ENCODE results near the gene CHST7. TPM values are rescaled to one million over a fixed set of nuclear protein-coding genes. Genes with fewer than 3 reads are reported as not detected.

The CHST7 gene
- total and polyA plus RNA-seq, 10 of the 15 experiments (the other 5 are each of a cell fraction or from before 2014, with no cell fraction given), result 0.58 to 11.0 (median 5.4) TPM

DNA sequence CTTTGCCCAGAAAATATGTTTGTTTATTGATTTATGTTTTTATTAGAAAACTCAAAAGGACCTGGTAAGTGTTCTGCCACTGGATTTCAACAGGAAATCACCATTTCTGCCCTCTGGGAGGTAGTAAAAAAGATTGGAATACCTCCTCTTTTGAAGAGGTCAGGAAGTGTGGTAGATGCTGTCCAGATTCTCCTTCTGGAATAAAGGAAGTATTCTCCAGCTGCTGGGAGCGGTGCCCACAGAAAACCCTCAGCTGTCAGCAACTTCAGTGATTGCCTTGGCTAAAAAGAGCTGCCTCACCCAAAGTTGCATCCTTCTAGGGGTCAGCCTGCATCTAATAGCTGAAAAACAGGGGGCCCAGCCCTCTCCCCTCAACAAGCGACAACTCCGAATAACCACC is 14.5 kb upstream of the CHST7 start:
- ChIA-PET SMC1A (ENCODE audit: uncharacterized antibody, unreplicated experiment) (interaction anchor here (0.9 to 1.3 kb wide), 2 partner anchors 17 to 79 kb away, joined by 3 read pairs; no protein-coding TSS in a partner anchor), CTCF (interaction anchor here (1.0 to 2.1 kb wide), 2 partner anchors 13 to 84 kb away, joined by 4 to 5 read pairs; no protein-coding TSS in a partner anchor), POLR2A (interaction anchor here (0.6 kb wide), 1 partner anchor 12 kb away, joined by 3 read pairs; no protein-coding TSS in a partner anchor), RAD21 (ENCODE audit: unreplicated experiment) (no interaction called here)
- DNase-seq (ENCODE audit: low read depth, low spot score) (no peak), ATAC-seq (no peak), FAIRE-seq (no peak)
- Histone ChIP-seq H3K9ac (ENCODE audit: control insufficient read depth, insufficient read depth, low read length) (no peak overlapping the region), H3K27ac (ENCODE audit: control insufficient read depth, insufficient read depth) (no peak overlapping the region), H3K9me3 (replicated peaks; ENCODE audit: control insufficient read depth, insufficient read depth, low read length) (no peaks in the 10 kb centered on the region), H3K4me1 (ENCODE audit: control insufficient read depth, insufficient read depth, low read length) (peaks cover 20% of the 10 kb centered on the region), H3K4me3 (no peak overlapping the region), H3K79me2 (ENCODE audit: control insufficient read depth, insufficient read depth, low read length) (no peaks in the 10 kb centered on the region), H3K4me2 (ENCODE audit: control insufficient read depth, insufficient read depth) (no peak overlapping the region), H3K36me3 (ENCODE audit: control insufficient read depth in 2 of 2, insufficient read depth in 2 of 2, low read length in 1 of 2) (no peaks in the 10 kb centered on the region), H4K20me1 (ENCODE audit: control insufficient read depth, insufficient read depth) (no peaks in the 10 kb centered on the region), H3K27me3 (replicated peaks in 1 of 2; ENCODE audit: control insufficient read depth in 2 of 2, insufficient read depth in 2 of 2, low read length in 1 of 2) (no peaks in the 10 kb centered on the region), H2AFZ (ENCODE audit: control insufficient read depth, low read depth, low read length) (no peak overlapping the region)
- in situ Hi-C loops (cut with MboI) (loop anchor here (10.0 kb wide), 1 partner anchor 236 kb away; no protein-coding TSS in a partner anchor), intact Hi-C loops (cut with micrococcal nuclease; ENCODE audit: unreplicated experiment) (loop anchor here (5.0 to 10.0 kb wide), 2 partner anchors 128 to 406 kb away; no protein-coding TSS in a partner anchor)
- BruUV-seq (replicated peaks), result no TSS peak
- WGBS (ENCODE audit: insufficient coverage, insufficient replicate concordance, low lambda C conversion rate, missing lambda C conversion rate), result 88% methylated on average over 3 of the region's 3 CpGs
- TF ChIP-seq SMARCA5 (IDR thresholded peaks at IDR 0.05) (no peak), CHD2 (IDR thresholded peaks at IDR 0.05; ENCODE audit: borderline replicate concordance, low read depth, low read length) (no peak), JUNB (IDR thresholded peaks at IDR 0.05) (no peak), RCOR1 (conservative IDR thresholded peaks at IDR 0.05; ENCODE audit: low read depth, low read length) (no peak), ZNF217 (IDR thresholded peaks at IDR 0.05) (no peak), ASH2L (IDR thresholded peaks at IDR 0.05; ENCODE audit: borderline replicate concordance, low read depth) (no peak), JUND (IDR thresholded peaks at IDR 0.05; ENCODE audit: low read depth, low read length) (no peak), SPI1 (IDR thresholded peaks at IDR 0.05; ENCODE audit: borderline replicate concordance, insufficient read depth, low read depth, low read length) (no peak), BHLHE40 (IDR thresholded peaks at IDR 0.05; ENCODE audit: borderline replicate concordance in 1 of 2, low read depth in 2 of 2, low read length in 1 of 2) (no peak), RBBP5 (conservative IDR thresholded peaks at IDR 0.05) (no peak), FOS (IDR thresholded peaks at IDR 0.05; ENCODE audit: borderline replicate concordance, extremely low read depth, insufficient read length) (no peak), PML (IDR thresholded peaks at IDR 0.05; ENCODE audit: low read length) (no peak), HCFC1 (IDR thresholded peaks at IDR 0.05; ENCODE audit: low read length) (no peak), SREBF1 (IDR thresholded peaks at IDR 0.05; ENCODE audit: low read length) (no peak)
- TF ChIP-seq, protein P1, sequence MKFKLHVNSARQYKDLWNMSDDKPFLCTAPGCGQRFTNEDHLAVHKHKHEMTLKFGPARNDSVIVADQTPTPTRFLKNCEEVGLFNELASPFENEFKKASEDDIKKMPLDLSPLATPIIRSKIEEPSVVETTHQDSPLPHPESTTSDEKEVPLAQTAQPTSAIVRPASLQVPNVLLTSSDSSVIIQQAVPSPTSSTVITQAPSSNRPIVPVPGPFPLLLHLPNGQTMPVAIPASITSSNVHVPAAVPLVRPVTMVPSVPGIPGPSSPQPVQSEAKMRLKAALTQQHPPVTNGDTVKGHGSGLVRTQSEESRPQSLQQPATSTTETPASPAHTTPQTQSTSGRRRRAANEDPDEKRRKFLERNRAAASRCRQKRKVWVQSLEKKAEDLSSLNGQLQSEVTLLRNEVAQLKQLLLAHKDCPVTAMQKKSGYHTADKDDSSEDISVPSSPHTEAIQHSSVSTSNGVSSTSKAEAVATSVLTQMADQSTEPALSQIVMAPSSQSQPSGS (IDR thresholded peaks at IDR 0.05; ENCODE audit: low read length), result no peak
- TF ChIP-seq, protein P2, sequence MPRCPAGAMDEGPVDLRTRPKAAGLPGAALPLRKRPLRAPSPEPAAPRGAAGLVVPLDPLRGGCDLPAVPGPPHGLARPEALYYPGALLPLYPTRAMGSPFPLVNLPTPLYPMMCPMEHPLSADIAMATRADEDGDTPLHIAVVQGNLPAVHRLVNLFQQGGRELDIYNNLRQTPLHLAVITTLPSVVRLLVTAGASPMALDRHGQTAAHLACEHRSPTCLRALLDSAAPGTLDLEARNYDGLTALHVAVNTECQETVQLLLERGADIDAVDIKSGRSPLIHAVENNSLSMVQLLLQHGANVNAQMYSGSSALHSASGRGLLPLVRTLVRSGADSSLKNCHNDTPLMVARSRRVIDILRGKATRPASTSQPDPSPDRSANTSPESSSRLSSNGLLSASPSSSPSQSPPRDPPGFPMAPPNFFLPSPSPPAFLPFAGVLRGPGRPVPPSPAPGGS (IDR thresholded peaks at IDR 0.05; ENCODE audit: borderline replicate concordance, insufficient read depth, low read depth, low read length, poor library complexity, severe bottlenecking), result no peak
- TF ChIP-seq, protein P3, sequence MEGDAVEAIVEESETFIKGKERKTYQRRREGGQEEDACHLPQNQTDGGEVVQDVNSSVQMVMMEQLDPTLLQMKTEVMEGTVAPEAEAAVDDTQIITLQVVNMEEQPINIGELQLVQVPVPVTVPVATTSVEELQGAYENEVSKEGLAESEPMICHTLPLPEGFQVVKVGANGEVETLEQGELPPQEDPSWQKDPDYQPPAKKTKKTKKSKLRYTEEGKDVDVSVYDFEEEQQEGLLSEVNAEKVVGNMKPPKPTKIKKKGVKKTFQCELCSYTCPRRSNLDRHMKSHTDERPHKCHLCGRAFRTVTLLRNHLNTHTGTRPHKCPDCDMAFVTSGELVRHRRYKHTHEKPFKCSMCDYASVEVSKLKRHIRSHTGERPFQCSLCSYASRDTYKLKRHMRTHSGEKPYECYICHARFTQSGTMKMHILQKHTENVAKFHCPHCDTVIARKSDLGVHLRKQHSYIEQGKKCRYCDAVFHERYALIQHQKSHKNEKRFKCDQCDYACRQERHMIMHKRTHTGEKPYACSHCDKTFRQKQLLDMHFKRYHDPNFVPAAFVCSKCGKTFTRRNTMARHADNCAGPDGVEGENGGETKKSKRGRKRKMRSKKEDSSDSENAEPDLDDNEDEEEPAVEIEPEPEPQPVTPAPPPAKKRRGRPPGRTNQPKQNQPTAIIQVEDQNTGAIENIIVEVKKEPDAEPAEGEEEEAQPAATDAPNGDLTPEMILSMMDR (IDR thresholded peaks at IDR 0.05 in 2 of 3, conservative IDR thresholded peaks at IDR 0.05 in 1 of 3; ENCODE audit: control insufficient read depth in 2 of 3, extremely low read depth in 1 of 3, insufficient read depth in 1 of 3, low read depth in 3 of 3, low read length in 3 of 3), result no peak
- TF ChIP-seq, protein P4, sequence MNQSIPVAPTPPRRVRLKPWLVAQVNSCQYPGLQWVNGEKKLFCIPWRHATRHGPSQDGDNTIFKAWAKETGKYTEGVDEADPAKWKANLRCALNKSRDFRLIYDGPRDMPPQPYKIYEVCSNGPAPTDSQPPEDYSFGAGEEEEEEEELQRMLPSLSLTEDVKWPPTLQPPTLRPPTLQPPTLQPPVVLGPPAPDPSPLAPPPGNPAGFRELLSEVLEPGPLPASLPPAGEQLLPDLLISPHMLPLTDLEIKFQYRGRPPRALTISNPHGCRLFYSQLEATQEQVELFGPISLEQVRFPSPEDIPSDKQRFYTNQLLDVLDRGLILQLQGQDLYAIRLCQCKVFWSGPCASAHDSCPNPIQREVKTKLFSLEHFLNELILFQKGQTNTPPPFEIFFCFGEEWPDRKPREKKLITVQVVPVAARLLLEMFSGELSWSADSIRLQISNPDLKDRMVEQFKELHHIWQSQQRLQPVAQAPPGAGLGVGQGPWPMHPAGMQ (IDR thresholded peaks at IDR 0.05; ENCODE audit: borderline replicate concordance), result no peak

All from GM12878 (cell line).